Sigmoid colon (tissue), 4 donors: ENCODE results near the gene TMEM63C.

ENCODE experiments used
- POLR2A ChIP-seq, 2 donors: fragments of 450-650 bp; IDR thresholded peaks; one replicate each; pipeline ENCODE4 v1.6.1; 2016; ENCODE audit warnings: antibody characterized with exemption in 2 of 2, mild to moderate bottlenecking in 2 of 2, moderate library complexity in 2 of 2
- POLR2AphosphoS5 ChIP-seq, 4 donors: sonication (generic); formaldehyde crosslinking; IDR thresholded peaks; one replicate each; pipeline ENCODE4 v1.6.1; 2017; ENCODE audit warnings: antibody characterized with exemption in 4 of 4
- TF ChIP-seq, protein P1 (sequence below), 4 experiments: fragments of 450-650 bp in 3 of 4; fragments of 200-600 bp in 1 of 4; IDR thresholded peaks; one replicate each; pipeline ENCODE4 v1.5.1; 2016 to 2019; ENCODE audit warnings: antibody characterized with exemption in 4 of 4, mild to moderate bottlenecking in 3 of 4, moderate library complexity in 2 of 4

DNA sequence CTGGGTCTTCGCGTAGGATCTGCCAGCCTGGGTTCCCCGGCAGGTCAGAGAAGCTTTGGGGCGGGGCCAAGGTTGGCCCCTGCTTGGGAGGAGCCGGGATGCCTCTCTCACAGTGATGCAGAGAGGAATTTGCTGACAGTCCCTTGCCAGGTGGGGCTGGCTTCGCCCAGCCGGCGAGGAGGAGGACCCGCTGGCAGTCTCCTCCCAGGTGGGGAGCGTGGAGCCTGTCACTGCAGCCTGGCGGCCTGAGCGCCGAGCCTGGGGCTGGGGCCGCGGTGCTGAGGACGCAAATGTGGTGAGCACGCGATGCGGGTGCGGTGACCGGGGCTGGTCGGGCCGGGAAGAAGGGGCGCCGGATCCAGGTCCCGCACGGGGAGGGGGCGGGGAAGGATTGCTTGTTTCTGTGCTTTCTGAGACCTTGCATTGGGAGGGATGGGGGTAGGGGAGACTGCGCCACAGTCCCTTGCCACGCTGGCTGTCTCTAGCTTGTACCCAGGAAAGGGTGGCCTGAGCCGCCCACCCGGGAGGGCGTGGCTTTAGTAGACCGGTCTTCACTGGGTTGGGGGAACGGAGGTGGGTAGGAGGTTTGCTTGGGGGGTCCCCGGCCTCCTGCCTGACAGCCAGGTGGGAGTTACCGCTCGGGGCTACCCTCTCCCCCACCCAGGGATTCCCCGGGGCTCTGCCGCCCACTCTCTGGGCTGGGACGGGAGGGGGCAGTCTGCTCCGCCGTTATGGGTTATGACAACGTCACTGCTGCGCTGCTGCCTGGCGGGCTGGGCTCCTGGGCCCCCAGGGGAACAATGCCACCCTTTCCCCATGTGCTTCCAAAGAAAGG is at the start of gene TMEM63C:
- TF ChIP-seq, protein P1, sequence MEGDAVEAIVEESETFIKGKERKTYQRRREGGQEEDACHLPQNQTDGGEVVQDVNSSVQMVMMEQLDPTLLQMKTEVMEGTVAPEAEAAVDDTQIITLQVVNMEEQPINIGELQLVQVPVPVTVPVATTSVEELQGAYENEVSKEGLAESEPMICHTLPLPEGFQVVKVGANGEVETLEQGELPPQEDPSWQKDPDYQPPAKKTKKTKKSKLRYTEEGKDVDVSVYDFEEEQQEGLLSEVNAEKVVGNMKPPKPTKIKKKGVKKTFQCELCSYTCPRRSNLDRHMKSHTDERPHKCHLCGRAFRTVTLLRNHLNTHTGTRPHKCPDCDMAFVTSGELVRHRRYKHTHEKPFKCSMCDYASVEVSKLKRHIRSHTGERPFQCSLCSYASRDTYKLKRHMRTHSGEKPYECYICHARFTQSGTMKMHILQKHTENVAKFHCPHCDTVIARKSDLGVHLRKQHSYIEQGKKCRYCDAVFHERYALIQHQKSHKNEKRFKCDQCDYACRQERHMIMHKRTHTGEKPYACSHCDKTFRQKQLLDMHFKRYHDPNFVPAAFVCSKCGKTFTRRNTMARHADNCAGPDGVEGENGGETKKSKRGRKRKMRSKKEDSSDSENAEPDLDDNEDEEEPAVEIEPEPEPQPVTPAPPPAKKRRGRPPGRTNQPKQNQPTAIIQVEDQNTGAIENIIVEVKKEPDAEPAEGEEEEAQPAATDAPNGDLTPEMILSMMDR (IDR thresholded peaks at IDR 0.05) = no peak
- no peak for TF ChIP-seq POLR2A (IDR thresholded peaks at IDR 0.05)
- TF ChIP-seq POLR2AphosphoS5 (IDR thresholded peaks at IDR 0.05) = no peak
